LNCAP (cell line): Measurements from ENCODE around the gene XRCC4.

Experiments used
- CTCF ChIP-seq: fragments of 450-650 bp; IDR thresholded peaks from 2 replicates; pipeline ENCODE4 v1.5.1; 2017; ENCODE audit warnings: mild to moderate bottlenecking

The XRCC4 gene

GRCh38 chr5:83374547-83374946 is 297.2 kb downstream of the XRCC4 start:
- no peak for TF ChIP-seq CTCF

DNA sequence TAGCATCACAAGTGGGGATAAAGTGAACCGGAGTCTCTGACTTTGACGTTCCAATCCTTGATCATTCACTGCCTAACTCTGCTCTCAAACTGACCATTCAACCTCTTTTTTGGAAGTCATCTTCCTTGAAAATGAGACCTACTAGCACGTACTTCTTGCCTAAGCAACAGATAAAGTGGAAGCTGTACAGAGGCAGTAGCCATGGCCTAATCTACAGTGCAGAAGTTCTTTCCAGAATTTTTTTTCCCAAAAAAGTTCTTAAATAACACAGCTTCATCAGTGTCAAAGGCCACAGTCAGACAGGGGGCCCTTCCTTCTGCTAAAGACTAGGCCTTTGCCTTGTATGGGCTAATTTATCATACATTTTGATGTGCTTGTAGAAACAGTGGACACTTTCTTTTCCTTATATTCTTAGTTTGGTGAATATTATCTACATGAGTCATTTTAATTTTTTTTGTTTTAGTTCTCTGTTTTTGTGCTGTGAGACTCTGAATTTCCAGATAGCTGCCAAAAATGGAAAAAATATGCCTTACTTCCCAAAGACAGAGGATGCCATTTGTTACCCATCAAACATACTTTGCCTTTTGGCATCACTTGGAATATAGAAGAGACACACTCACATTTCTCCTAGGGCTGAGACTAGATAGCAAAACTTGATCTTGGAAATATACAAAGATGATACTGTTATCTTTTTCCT is 297.9 kb downstream of the XRCC4 start:
- no peak for TF ChIP-seq CTCF

DNA sequence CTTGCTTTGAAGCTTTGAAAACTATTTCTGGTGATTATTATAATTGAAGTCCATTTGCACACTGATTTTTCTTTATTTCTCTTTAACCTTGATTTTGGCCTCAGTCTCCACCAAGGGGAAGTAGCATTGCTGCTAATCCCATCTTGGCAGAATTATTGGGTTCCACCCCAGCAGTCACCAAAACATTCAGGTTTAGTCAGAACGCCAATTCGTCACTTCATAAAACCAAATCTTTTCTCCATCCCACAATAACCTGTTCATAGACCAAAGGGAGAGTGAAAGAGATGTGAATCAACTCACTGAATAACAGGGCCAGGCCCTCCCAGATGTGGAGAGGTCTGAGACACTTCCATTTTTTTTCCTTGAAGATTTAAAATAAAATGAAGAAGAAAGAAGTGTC is 299.1 kb downstream of the XRCC4 start:
- no peak for TF ChIP-seq CTCF

DNA sequence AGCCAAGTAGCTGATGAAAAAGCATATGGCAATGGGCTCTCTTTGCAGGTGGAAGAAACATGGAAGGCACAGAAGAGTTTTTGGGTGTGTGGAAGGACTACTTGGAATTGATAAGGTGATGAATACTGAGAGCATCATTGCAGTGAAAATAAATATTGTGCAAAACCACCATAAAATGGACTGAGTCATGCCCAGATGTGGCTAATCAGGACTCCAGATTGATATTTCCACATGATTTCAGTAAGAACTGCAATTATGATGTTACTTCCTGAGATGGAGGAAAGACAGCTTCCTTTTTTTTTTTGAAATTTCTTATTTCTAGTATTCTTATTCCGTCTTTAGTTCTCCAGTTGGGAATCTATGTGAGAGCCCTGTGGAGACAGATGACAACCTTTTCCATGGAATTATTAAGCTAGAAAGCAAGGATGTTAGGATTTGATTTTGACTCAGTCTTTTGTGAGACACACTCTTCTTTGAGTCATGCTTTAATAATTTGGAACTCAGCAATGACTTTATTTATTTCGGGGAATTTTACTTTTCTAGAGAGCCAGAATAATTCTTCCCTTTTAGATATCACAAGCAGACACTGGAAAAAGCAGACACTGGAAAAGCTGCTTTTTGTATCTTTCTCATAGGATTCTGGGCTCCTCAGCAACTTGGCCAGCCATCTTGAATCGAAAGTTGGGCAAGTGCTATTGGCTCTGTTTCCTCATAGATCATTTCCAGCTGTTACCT is 300.0 kb downstream of the XRCC4 start:
- TF ChIP-seq CTCF, result no peak

GRCh38 chr5:83378624-83379289 is 301.4 kb downstream of the XRCC4 start:
- TF ChIP-seq CTCF, result no peak

- no peak for TF ChIP-seq CTCF
These were observed 308.5 kb downstream of the XRCC4 start for GRCh38 chr5:83385812-83386211.

- TF ChIP-seq CTCF, result no peak
These were observed 309.7 kb downstream of the XRCC4 start for GRCh38 chr5:83387041-83387440.
